Neural progenitor cell (in vitro differentiated cells): Measurements from ENCODE around the gene SLC25A20. TPM values are rescaled to one million over a fixed set of nuclear protein-coding genes. Genes with fewer than 3 reads are reported as not detected.

Experiments used
- DNase-seq: peaks from one replicate; pipeline ENCODE4 v3.0.0-alpha.2; 2016; ENCODE audit warnings: low spot score
- H2AFZ ChIP-seq: fragments of 200-600 bp; sonication (generic); replicated peaks from 2 replicates; pipeline ENCODE4 v1.6.1; 2016; ENCODE audit warnings: antibody characterized with exemption
- H3F3A ChIP-seq: fragments of 200-600 bp; sonication (generic); 2 replicates; pipeline ENCODE4 v1.6.1; 2016; ENCODE audit warnings: antibody characterized with exemption, low read depth
- H3K27ac ChIP-seq: fragments of 200-600 bp; sonication (generic); 2 replicates; pipeline ENCODE4 v1.5.1; 2016; ENCODE audit warnings: mild to moderate bottlenecking
- H3K27me3 ChIP-seq: fragments of 200-600 bp; sonication (generic); 2 replicates; pipeline ENCODE4 v1.6.1; 2016; ENCODE audit warnings: mild to moderate bottlenecking, moderate library complexity
- H3K36me3 ChIP-seq: fragments of 200-600 bp; sonication (generic); 2 replicates; pipeline ENCODE4 v1.5.1; 2016
- H3K4me1 ChIP-seq: fragments of 200-600 bp; sonication (generic); 2 replicates; pipeline ENCODE4 v1.6.1; 2016; ENCODE audit warnings: mixed run types
- H3K4me2 ChIP-seq: fragments of 200-600 bp; sonication (generic); 2 replicates; pipeline ENCODE4 v1.6.1; 2016
- H3K4me3 ChIP-seq: fragments of 200-600 bp; sonication (generic); 2 replicates; pipeline ENCODE4 v1.5.1; 2016
- H3K79me2 ChIP-seq: fragments of 200-600 bp; sonication (generic); 2 replicates; pipeline ENCODE4 v1.6.1; 2016; ENCODE audit warnings: low read depth
- H3K9ac ChIP-seq: fragments of 200-600 bp; sonication (generic); 2 replicates; pipeline ENCODE4 v1.6.1; 2016
- H3K9me3 ChIP-seq: fragments of 200-600 bp; sonication (generic); 2 replicates; pipeline ENCODE4 v1.5.1; 2016; ENCODE audit warnings: low read depth
- H4K20me1 ChIP-seq: fragments of 200-600 bp; sonication (generic); 2 replicates; pipeline ENCODE4 v1.6.1; 2016; ENCODE audit warnings: low read depth
- H3K27ac Mint-ChIP-seq: 3 replicates; pipeline ENCODE4 v1.8.0; 2021; ENCODE audit warnings: mixed read lengths
- H3K27me3 Mint-ChIP-seq: 2 replicates; pipeline ENCODE4 v1.8.0; 2022; ENCODE audit warnings: low read depth, mild to moderate bottlenecking, inconsistent platforms, moderate library complexity, mixed read lengths; ENCODE audit not compliant: insufficient read depth
- H3K36me3 Mint-ChIP-seq: 3 replicates; pipeline ENCODE4 v1.8.0; 2021; ENCODE audit warnings: mixed read lengths
- H3K4me1 Mint-ChIP-seq: 3 replicates; pipeline ENCODE4 v1.8.0; 2021; ENCODE audit warnings: mixed read lengths
- H3K4me3 Mint-ChIP-seq: 3 replicates; pipeline ENCODE4 v1.8.0; 2021; ENCODE audit warnings: mild to moderate bottlenecking, moderate library complexity, mixed read lengths
- H3K9me3 Mint-ChIP-seq: 3 replicates; pipeline ENCODE4 v1.8.0; 2020; ENCODE audit warnings: mixed read lengths
- EZH2 ChIP-seq: fragments of 200-600 bp; sonication (generic); IDR thresholded peaks from 2 replicates; pipeline ENCODE4 v1.6.1; 2017; ENCODE audit warnings: antibody characterized with exemption, mild to moderate bottlenecking, moderate library complexity
- EZH2phosphoT487 ChIP-seq: fragments of 200-600 bp; sonication (generic); IDR thresholded peaks from 2 replicates; pipeline ENCODE4 v1.6.1; 2017; ENCODE audit warnings: antibody characterized with exemption
- total RNA-seq: library from RNA; depleted of rRNA; stranded (reverse); fragments of >200 nt; gene quantifications from 2 replicates; pipeline ENCODE4 v1.2.3, GENCODE V29; 2015; ENCODE audit warnings: low replicate concordance
- TF ChIP-seq, protein P1 (sequence below): fragments of 200-600 bp; sonication (generic); IDR thresholded peaks from 2 replicates; pipeline ENCODE4 v1.5.1; 2017; ENCODE audit warnings: antibody characterized with exemption, mild to moderate bottlenecking

SLC25A20 gene
- total RNA-seq, 1 donor from 2014 or later = 12.5 TPM

DNA sequence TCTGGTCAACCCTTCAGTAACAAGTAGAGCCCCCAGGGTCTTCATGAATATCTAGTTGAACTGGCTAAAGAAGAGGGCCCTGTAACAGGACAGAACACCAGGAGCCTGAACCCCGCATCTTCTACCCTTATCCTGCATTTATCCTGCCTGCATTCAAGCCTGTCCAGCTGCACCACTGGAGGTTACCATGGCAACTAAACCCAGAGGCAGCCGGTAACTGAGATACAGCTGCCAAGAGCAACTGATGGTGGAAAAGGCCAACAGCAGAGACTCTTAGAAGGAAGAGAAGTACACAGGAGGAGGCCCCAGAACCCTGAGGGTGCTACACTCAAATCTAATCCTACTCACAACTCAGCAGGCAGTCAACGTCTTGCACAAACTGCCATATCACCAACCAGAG is 47.3 kb downstream of the SLC25A20 start:
- Histone ChIP-seq H3K27ac (no peak overlapping the region), H3K9ac (no peak overlapping the region), H3K79me2 (no peaks in the 10 kb centered on the region), H3K4me2 (peak overlapping the region; percentile 8), H3K4me1 (peaks cover 18% of the 10 kb centered on the region), H3K27me3 (peaks cover 6% of the 10 kb centered on the region), H3K9me3 (no peaks in the 10 kb centered on the region), H3K4me3 (no peak overlapping the region), H3F3A (peaks cover 23% of the 10 kb centered on the region), H4K20me1 (peaks cover 5% of the 10 kb centered on the region), H3K36me3 (no peaks in the 10 kb centered on the region), H2AFZ (no peak overlapping the region)
- DNase-seq = peak; percentile 89
- Mint-ChIP-seq H3K4me3 (no peak overlapping the region), H3K27me3 (peaks cover 4% of the 10 kb centered on the region), H3K4me1 (peaks cover 26% of the 10 kb centered on the region), H3K9me3 (no peaks in the 10 kb centered on the region), H3K36me3 (no peaks in the 10 kb centered on the region), H3K27ac (peak overlapping the region; percentile 7)
- TF ChIP-seq, protein P1, sequence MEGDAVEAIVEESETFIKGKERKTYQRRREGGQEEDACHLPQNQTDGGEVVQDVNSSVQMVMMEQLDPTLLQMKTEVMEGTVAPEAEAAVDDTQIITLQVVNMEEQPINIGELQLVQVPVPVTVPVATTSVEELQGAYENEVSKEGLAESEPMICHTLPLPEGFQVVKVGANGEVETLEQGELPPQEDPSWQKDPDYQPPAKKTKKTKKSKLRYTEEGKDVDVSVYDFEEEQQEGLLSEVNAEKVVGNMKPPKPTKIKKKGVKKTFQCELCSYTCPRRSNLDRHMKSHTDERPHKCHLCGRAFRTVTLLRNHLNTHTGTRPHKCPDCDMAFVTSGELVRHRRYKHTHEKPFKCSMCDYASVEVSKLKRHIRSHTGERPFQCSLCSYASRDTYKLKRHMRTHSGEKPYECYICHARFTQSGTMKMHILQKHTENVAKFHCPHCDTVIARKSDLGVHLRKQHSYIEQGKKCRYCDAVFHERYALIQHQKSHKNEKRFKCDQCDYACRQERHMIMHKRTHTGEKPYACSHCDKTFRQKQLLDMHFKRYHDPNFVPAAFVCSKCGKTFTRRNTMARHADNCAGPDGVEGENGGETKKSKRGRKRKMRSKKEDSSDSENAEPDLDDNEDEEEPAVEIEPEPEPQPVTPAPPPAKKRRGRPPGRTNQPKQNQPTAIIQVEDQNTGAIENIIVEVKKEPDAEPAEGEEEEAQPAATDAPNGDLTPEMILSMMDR = no peak
- TF ChIP-seq EZH2 (no peak), EZH2phosphoT487 (no peak)

DNA sequence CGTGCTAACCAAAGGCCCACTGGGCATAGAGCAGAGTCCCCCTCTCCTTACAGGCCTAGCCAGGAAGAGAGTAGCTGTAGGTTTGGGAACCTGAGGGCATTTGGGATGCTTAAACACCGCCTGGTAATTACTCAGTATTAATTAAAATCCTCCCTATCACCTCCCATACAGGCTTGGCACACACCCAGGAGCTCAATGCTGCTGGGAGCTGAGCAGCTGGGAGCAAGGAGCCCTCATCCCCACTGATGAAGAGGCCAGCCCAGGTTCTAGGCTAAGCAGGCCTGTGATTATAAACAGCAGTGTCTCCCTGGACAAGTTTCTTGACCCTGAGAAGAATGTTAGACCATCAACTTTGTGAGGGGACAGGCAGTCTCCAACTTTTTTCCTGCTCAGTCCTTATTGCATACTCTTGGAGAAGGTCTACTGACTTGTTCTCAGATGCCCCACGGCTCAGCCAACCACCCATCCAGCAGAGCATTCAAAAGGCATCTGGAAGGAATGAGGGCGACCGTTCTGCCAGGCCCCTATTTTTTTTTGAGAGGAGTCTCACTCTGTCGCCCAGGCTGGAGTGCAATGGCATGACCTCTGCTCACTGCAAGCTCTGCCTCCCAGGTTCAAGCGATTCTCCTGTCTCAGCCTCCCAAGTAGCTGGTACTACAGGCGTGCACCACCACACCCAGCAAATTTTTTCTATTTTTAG is 49.7 kb downstream of the SLC25A20 start:
- no peak overlapping the region for H3K4me3 Mint-ChIP-seq
- TF ChIP-seq, protein P1 = no peak
- no peak for TF ChIP-seq EZH2
- TF ChIP-seq EZH2phosphoT487 = no peak
- H3K27me3 ChIP-seq = peaks cover 13% of the 10 kb centered on the region
- peaks cover 21% of the 10 kb centered on the region for H3F3A ChIP-seq
- H3K9me3 Mint-ChIP-seq = no peaks in the 10 kb centered on the region
- H3K79me2 ChIP-seq = no peaks in the 10 kb centered on the region
- H3K36me3 ChIP-seq = no peaks in the 10 kb centered on the region
- no peak overlapping the region for H3K27ac ChIP-seq
- peaks cover 28% of the 10 kb centered on the region for H3K4me1 Mint-ChIP-seq
- no peak overlapping the region for H3K9ac ChIP-seq
- peaks cover 5% of the 10 kb centered on the region for H3K36me3 Mint-ChIP-seq
- no peaks in the 10 kb centered on the region for H3K9me3 ChIP-seq
- H3K27ac Mint-ChIP-seq = no peak overlapping the region
- peaks cover 4% of the 10 kb centered on the region for H3K27me3 Mint-ChIP-seq
- H3K4me1 ChIP-seq = peaks cover 16% of the 10 kb centered on the region
- H3K4me3 ChIP-seq = no peak overlapping the region
- H3K4me2 ChIP-seq = no peak overlapping the region
- H2AFZ ChIP-seq = no peak overlapping the region
- peaks cover 7% of the 10 kb centered on the region for H4K20me1 ChIP-seq
- no peak for DNase-seq

DNA sequence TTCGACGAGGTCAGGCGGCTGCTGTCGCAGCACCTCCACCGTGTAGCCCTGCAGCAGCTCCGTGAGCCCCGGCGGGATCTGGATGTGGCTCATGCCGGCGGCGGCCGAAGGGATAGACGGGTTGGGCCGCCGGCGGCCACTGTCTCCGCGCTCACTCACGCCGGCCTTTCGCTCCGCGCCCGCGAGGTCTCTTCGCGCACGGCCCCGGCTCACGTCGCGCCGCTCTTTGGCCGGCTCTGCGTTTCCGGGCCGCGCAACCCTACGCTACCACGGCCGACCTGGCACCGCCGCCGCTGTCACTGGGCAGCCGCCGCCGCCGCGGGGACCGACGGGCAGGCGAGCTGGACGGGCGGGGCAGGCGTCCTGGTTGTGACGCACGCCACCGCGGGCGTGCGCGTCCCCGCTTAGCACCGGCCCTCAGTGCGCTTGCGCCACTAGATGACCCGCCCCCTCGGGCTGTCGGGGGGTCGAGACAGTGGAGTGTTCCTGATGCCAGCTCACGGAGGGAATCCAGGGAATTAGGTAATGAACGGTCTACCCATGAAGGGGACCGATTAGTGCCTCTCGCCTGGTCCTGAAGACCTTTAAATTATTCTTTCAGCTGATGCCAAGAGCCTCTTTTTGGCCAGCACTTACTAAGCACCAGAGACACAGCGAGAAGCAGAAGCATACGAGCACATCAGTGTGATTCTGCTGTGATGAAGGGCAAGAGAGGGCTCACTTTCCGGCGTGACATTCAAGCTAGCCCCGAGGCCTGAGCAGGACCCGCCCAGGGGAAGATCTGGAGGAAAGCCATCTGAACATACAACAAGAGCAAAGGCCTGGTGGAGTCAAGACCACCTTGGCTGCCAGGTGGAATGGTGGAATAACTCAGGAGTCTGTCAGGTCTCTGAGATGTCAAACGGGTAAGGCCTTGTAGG is 50.9 kb downstream of the SLC25A20 start, which contains the start of gene PRKAR2A:
PRKAR2A (minus strand) TSS at position 371 of the 920 bp plus-strand sequence; CDS start at position 93, 278 bp downstream.
- peak within 1 kb of the TSS; percentile 2 for H3K9ac ChIP-seq
- peak within 1 kb of the TSS; percentile 90 for H2AFZ ChIP-seq
- Mint-ChIP-seq H3K27me3 (peaks cover 4% of the 10 kb centered on the region), H3K4me1 (peaks cover 28% of the 10 kb centered on the region), H3K36me3 (peaks cover 5% of the 10 kb centered on the region), H3K4me3 (peak within 1 kb of the TSS; percentile 88), H3K27ac (peak within 1 kb of the TSS; percentile 94), H3K9me3 (peaks cover 4% of the 10 kb centered on the region)
- peaks cover 16% of the 10 kb centered on the region for H3K4me1 ChIP-seq
- peaks cover 21% of the 10 kb centered on the region for H3F3A ChIP-seq
- H3K4me3 ChIP-seq = peak within 1 kb of the TSS; percentile 71
- peaks cover 13% of the 10 kb centered on the region for H3K27me3 ChIP-seq
- H3K9me3 ChIP-seq = no peaks in the 10 kb centered on the region
- TF ChIP-seq, protein P1 = no peak
- no peaks in the 10 kb centered on the region for H3K36me3 ChIP-seq
- peaks cover 7% of the 10 kb centered on the region for H4K20me1 ChIP-seq
- no peak within 1 kb of the TSS for H3K27ac ChIP-seq
- no peaks in the 10 kb centered on the region for H3K79me2 ChIP-seq
- H3K4me2 ChIP-seq = peak within 1 kb of the TSS; percentile 90
- DNase-seq = peak; percentile 96
